PFSK-1 (cell line): ENCODE measurements around the gene SIPA1L3.

Source experiments
- FOXP2 ChIP-seq: optimal IDR thresholded peaks from 2 replicates; pipeline ENCODE3; 2011; ENCODE audit warnings: borderline replicate concordance, control low read depth, inconsistent platforms; ENCODE audit not compliant: insufficient read depth; ENCODE audit errors: extremely low read length, extremely low read depth
- POLR2AphosphoS5 ChIP-seq: IDR thresholded peaks from 2 replicates; pipeline ENCODE4 v1.6.1; 2012; ENCODE audit warnings: low read depth, mild to moderate bottlenecking, control low read depth, low read length, moderate library complexity
- SIN3A ChIP-seq: IDR thresholded peaks from 2 replicates; pipeline ENCODE4 v1.6.1; 2012; ENCODE audit warnings: mild to moderate bottlenecking, low read length, moderate library complexity, borderline replicate concordance; ENCODE audit not compliant: insufficient read depth
- TAF1 ChIP-seq: IDR thresholded peaks from 2 replicates; pipeline ENCODE4 v1.6.1; 2012; ENCODE audit warnings: low read length, control low read depth, borderline replicate concordance; ENCODE audit not compliant: insufficient read depth
- TF ChIP-seq, protein P1 (sequence below), 2 experiments: IDR thresholded peaks; 2 replicates each; pipeline versions ENCODE4 v1.6.1 to v1.8.0; 2011 to 2012; ENCODE audit warnings: low read depth in 2 of 2, low read length in 2 of 2, control low read depth in 1 of 2, inconsistent platforms in 1 of 2, mild to moderate bottlenecking in 1 of 2, moderate library complexity in 1 of 2; ENCODE audit not compliant: insufficient read depth in 1 of 2

SIPA1L3 gene

GRCh38 chr19:38164526-38164925, 257.5 kb downstream of the SIPA1L3 start:
- no peak for TF ChIP-seq POLR2AphosphoS5
- TF ChIP-seq, protein P1, sequence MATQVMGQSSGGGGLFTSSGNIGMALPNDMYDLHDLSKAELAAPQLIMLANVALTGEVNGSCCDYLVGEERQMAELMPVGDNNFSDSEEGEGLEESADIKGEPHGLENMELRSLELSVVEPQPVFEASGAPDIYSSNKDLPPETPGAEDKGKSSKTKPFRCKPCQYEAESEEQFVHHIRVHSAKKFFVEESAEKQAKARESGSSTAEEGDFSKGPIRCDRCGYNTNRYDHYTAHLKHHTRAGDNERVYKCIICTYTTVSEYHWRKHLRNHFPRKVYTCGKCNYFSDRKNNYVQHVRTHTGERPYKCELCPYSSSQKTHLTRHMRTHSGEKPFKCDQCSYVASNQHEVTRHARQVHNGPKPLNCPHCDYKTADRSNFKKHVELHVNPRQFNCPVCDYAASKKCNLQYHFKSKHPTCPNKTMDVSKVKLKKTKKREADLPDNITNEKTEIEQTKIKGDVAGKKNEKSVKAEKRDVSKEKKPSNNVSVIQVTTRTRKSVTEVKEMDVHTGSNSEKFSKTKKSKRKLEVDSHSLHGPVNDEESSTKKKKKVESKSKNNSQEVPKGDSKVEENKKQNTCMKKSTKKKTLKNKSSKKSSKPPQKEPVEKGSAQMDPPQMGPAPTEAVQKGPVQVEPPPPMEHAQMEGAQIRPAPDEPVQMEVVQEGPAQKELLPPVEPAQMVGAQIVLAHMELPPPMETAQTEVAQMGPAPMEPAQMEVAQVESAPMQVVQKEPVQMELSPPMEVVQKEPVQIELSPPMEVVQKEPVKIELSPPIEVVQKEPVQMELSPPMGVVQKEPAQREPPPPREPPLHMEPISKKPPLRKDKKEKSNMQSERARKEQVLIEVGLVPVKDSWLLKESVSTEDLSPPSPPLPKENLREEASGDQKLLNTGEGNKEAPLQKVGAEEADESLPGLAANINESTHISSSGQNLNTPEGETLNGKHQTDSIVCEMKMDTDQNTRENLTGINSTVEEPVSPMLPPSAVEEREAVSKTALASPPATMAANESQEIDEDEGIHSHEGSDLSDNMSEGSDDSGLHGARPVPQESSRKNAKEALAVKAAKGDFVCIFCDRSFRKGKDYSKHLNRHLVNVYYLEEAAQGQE (IDR thresholded peaks at IDR 0.05; ENCODE audit: insufficient read depth in 1 of 2, low read depth in 2 of 2, low read length in 2 of 2), result no peak

DNA sequence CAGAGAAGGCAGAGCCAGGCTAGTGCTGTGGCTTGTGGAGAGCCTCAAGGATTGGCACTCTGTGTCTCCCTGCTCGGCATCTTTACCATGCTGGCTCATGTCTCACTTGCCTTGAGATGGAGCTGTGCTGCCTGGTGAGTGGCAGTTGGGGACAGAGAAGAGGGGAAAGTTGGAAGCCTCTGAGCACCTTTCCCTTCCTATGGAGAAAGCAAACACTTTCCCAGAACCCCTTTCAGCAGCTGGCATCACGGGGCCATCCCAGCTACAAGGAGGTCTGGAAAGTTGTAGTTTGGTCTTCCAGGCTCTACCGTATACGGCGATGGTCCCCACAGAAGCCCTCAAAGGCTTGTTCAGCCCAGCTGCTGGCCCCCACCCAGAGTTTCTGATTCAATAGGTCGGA, 258.3 kb downstream of the SIPA1L3 start:
- TF ChIP-seq FOXP2 (no peak), SIN3A (no peak), TAF1 (no peak), POLR2AphosphoS5 (no peak)
- TF ChIP-seq, protein P1 (IDR thresholded peaks at IDR 0.05; ENCODE audit: insufficient read depth in 1 of 2, low read depth in 2 of 2, low read length in 2 of 2), result no peak

- TF ChIP-seq, protein P1 (IDR thresholded peaks at IDR 0.05; ENCODE audit: insufficient read depth in 1 of 2, low read depth in 2 of 2, low read length in 2 of 2), result no peak
- TF ChIP-seq POLR2AphosphoS5, result no peak
- TF ChIP-seq SIN3A, result no peak
- no peak for TF ChIP-seq FOXP2
- TF ChIP-seq TAF1, result no peak
Observed at GRCh38 chr19:38168637-38169036, 261.6 kb downstream of the SIPA1L3 start.

DNA sequence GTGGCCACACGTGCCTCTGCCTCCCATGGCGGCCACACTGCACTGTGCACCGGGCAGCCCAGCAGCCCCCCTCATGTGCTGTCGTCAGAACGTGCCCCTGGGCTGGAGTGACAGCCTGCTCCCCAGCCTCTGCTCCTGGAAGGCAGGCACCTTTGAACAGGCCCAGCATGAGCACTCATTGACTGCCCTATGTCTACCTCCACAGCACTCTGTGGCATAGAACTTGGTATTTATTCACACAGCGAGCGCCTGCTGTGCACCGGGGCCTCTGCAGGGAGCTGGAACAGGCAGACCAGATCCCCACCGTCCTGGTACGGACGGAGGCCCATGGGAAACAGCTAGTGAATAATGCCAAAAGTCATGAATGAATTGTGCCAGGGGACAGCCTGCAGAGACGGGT, 263.3 kb downstream of the SIPA1L3 start:
- TF ChIP-seq, protein P1 (IDR thresholded peaks at IDR 0.05; ENCODE audit: insufficient read depth in 1 of 2, low read depth in 2 of 2, low read length in 2 of 2), result no peak
- TF ChIP-seq SIN3A (no peak), TAF1 (no peak), FOXP2 (no peak), POLR2AphosphoS5 (no peak)

DNA sequence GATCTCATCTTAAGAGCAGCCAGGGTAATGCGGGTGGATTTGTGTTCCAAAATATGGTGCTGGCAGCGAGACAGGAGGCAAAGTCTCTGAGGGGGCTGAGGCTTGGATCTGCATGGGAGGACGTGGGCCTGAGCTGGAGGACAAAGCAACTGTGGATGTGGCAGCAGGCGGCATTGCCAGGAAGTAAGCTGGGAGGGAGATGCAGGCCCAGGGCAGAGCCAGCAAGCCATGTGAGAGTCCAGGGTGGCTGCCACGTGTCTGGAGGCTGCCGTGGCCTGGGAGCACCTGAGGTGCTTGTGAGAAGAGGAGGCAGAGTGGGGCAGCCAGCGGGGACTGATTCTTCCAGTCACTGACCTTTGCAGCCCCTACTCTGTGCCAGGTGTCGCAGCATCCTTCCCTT, 265.0 kb downstream of the SIPA1L3 start:
- no peak for TF ChIP-seq TAF1
- no peak for TF ChIP-seq SIN3A
- TF ChIP-seq FOXP2, result no peak
- TF ChIP-seq, protein P1 (IDR thresholded peaks at IDR 0.05; ENCODE audit: insufficient read depth in 1 of 2, low read depth in 2 of 2, low read length in 2 of 2), result no peak
- no peak for TF ChIP-seq POLR2AphosphoS5
